LoVo (cell line): ENCODE measurements around the gene DUSP8.

Source experiments
- DNase-seq: peaks from one replicate; pipeline ENCODE4 v3.0.0-alpha.2; 2016; ENCODE audit warnings: low spot score

Gene DUSP8

GRCh38 chr11:1532014-1532586 lies 40.0 kb downstream of the DUSP8 start:
- DNase-seq = no peak

- no peak for DNase-seq
These were observed 40.5 kb downstream of the DUSP8 start for GRCh38 chr11:1531449-1532013.

- no peak for DNase-seq
These were observed 41.2 kb downstream of the DUSP8 start for GRCh38 chr11:1530686-1531448.

- no peak for DNase-seq
These were observed 42.3 kb downstream of the DUSP8 start for GRCh38 chr11:1529774-1530173.

- DNase-seq = no peak
These were observed 42.8 kb downstream of the DUSP8 start for GRCh38 chr11:1529286-1529685.

GRCh38 chr11:1528710-1529109 lies 43.4 kb downstream of the DUSP8 start:
- no peak for DNase-seq

GRCh38 chr11:1526785-1527184 lies 45.3 kb downstream of the DUSP8 start:
- DNase-seq = no peak

- no peak for DNase-seq
These were observed 48.3 kb downstream of the DUSP8 start for GRCh38 chr11:1523779-1524178.

- no peak for DNase-seq
These were observed 49.0 kb downstream of the DUSP8 start for GRCh38 chr11:1523077-1523476.

GRCh38 chr11:1522081-1522424 lies 50.0 kb downstream of the DUSP8 start:
- no peak for DNase-seq

GRCh38 chr11:1521382-1522080 lies 50.5 kb downstream of the DUSP8 start:
- DNase-seq = no peak

GRCh38 chr11:1520663-1521267 lies 51.3 kb downstream of the DUSP8 start:
- no peak for DNase-seq

- no peak for DNase-seq
These were observed 51.8 kb downstream of the DUSP8 start for GRCh38 chr11:1520209-1520662.

- DNase-seq = no peak
These were observed 52.8 kb downstream of the DUSP8 start for GRCh38 chr11:1519028-1520010.

- DNase-seq = no peak
These were observed 53.8 kb downstream of the DUSP8 start for GRCh38 chr11:1518301-1518700.

GRCh38 chr11:1517117-1518005 lies 54.7 kb downstream of the DUSP8 start:
- DNase-seq = no peak

GRCh38 chr11:1516273-1517067 lies 55.6 kb downstream of the DUSP8 start:
- no peak for DNase-seq

GRCh38 chr11:1515082-1516060 lies 56.7 kb downstream of the DUSP8 start:
- DNase-seq = no peak
